Measurements from ENCODE around the gene MTX3.

GRCh38 chr5:80026841-80027240, 35.8 kb upstream of the MTX3 start:
- TF ChIP-seq, protein P1, sequence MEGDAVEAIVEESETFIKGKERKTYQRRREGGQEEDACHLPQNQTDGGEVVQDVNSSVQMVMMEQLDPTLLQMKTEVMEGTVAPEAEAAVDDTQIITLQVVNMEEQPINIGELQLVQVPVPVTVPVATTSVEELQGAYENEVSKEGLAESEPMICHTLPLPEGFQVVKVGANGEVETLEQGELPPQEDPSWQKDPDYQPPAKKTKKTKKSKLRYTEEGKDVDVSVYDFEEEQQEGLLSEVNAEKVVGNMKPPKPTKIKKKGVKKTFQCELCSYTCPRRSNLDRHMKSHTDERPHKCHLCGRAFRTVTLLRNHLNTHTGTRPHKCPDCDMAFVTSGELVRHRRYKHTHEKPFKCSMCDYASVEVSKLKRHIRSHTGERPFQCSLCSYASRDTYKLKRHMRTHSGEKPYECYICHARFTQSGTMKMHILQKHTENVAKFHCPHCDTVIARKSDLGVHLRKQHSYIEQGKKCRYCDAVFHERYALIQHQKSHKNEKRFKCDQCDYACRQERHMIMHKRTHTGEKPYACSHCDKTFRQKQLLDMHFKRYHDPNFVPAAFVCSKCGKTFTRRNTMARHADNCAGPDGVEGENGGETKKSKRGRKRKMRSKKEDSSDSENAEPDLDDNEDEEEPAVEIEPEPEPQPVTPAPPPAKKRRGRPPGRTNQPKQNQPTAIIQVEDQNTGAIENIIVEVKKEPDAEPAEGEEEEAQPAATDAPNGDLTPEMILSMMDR (IDR thresholded peaks at IDR 0.05) = no peak
- no peak for TF ChIP-seq POLR2A (IDR thresholded peaks at IDR 0.05)

Data from thyroid gland (tissue), 4 donors.